Forelimb muscle (tissue), 1 donor: ENCODE data around the gene ADAM15. TPM values are rescaled to one million over a fixed set of nuclear protein-coding genes. Genes with fewer than 3 reads are reported as not detected.

Experiments
- DNase-seq: peaks from one replicate; pipeline ENCODE4 v3.0.0-alpha.2; 2013; ENCODE audit warnings: low read depth
- polyA plus RNA-seq: library from polyadenylated mRNA; unstranded; fragments of 120-200 nt; gene quantifications from one replicate; pipeline ENCODE4 v1.2.1, GENCODE V29; 2013; ENCODE audit not compliant: insufficient read length

Gene ADAM15, protein sequence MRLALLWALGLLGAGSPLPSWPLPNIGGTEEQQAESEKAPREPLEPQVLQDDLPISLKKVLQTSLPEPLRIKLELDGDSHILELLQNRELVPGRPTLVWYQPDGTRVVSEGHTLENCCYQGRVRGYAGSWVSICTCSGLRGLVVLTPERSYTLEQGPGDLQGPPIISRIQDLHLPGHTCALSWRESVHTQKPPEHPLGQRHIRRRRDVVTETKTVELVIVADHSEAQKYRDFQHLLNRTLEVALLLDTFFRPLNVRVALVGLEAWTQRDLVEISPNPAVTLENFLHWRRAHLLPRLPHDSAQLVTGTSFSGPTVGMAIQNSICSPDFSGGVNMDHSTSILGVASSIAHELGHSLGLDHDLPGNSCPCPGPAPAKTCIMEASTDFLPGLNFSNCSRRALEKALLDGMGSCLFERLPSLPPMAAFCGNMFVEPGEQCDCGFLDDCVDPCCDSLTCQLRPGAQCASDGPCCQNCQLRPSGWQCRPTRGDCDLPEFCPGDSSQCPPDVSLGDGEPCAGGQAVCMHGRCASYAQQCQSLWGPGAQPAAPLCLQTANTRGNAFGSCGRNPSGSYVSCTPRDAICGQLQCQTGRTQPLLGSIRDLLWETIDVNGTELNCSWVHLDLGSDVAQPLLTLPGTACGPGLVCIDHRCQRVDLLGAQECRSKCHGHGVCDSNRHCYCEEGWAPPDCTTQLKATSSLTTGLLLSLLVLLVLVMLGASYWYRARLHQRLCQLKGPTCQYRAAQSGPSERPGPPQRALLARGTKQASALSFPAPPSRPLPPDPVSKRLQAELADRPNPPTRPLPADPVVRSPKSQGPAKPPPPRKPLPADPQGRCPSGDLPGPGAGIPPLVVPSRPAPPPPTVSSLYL
- polyA plus RNA-seq = 57.1 TPM

DNA sequence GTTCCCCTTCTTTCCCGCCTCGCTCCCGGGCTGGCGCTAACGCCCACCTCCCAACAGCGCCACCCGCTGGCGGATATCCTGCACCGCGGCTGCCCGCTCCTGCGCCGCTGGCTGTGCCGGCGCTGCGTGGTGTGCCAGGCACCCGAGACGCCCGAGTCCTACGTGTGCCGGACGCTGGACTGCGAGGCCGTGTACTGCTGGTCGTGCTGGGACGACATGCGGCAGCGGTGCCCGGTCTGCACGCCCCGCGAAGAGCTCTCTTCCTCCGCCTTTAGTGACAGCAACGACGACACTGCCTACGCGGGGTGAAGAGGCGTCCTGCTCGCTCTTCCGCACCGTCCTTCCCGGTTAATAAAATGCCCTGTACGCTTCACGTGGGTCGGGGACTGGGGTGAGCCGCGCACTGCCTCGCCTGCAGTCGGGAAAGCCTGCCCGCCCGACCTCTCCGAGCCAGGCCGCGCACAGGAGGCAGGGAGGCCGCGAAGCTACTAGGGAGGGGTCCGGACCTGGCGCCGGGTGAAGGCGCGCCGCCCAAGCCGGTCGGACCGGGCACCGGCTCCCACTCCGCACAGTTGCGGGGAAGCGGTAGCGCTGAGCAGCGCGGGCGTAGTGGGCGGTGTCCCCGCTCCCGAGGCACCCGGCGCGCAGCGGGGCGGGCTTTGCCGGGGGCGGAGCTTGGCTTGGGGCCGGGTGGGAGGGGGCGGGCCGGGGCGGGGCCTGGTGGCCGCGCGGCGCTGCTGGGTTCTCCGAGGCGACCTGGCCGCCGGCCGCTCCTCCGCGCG lies at the start of gene ADAM15:
Gene ADAM15 (plus strand): TSS at position 757 of the 782 bp plus-strand sequence. CDS start 71 bp downstream, outside the sequence.
- DNase-seq = no peak

DNA sequence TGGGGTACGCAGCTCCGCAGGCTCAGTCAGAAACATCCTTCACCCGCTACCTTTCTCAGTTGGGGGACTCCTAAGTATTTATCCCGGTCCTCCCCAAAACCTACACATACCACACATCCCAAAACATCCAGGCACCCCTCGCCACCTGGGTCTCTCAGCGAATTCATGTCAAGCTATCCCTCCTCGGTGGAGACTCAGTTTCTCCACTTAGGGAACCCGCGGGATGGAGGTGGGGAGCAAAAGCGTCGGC lies 49.8 kb upstream of the ADAM15 start:
- no peak for DNase-seq

DNA sequence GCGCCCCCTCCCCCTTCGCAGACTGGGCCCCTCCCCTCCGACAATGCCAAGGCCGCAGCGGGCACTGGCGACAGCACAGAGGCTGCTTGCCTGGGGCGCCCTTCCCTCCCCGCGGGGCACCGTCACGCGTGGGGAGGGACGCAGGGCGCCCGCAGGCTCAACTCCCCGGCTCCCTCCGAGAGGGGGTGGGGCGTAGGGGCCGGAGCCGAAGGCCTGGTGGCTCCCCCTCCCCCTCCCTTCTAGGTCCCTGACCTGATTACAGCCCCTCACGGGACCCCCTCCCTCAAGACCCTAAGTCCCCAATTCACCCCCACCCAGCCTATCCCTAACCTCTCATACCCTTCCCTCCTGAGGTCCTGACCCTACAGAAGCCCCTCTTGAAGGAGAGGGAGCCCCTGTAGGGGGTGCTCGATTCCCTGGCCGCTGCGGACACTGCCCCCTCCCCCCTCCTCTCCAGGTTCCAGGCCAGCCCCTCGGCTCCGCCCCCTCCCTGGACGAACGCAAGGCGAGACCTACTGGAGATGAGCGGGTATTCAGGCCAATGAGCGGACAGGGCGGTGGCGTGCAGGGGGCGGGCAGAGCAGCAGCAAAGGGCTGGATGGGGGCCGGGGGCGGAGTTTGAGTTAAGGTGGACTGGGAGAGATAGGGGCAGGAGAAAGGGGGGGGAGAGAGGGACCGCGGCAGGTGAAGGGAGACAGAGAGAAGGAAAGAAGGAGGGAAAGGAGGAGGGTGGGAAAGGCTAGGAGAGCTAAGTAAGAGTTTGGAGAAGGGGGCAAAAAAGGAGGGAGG lies 49.2 kb upstream of the ADAM15 start:
- peak; percentile 96 for DNase-seq

DNA sequence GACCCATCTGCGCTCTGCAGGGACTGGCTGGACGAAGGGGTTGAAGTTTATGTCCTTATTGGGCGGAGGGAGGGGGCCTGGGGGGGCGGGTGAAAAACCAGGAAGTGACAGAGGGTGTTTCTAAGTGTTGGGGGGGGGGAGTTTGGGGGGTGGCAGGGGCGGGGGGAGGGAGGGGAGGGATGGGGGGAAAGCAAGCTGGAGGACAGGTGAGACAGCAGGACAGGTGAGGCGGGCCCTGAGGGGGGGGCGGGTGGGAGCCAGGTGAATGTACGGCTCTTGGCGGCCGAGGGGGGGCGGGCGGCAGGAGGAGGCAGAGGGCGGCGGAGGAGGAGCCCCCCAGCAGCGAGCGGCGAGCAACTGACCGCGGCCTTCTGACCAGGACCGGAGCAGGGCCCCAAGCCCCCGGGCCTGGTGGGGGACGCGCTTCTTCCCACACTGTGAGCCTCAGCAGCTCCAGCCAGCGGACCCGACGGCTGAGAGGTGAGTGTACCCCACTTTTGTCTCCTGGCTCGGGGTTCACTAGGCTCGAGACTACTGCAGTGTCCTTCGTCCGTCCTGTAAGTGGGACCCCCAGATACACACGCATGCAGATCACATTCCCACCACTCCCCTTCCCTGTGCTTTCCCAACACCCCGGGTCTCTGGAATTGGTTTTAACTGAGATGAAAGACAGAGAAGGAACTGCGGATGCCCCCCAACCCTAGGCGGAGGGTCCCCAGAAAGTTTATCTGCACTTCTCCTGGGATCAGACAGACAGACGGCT lies 48.5 kb upstream of the ADAM15 start, which contains the start of gene ZBTB7B:
Gene ZBTB7B (plus strand): TSS at position 339 of the 763 bp plus-strand sequence. CDS start 11,859 bp downstream, outside the sequence.
- DNase-seq = no peak

DNA sequence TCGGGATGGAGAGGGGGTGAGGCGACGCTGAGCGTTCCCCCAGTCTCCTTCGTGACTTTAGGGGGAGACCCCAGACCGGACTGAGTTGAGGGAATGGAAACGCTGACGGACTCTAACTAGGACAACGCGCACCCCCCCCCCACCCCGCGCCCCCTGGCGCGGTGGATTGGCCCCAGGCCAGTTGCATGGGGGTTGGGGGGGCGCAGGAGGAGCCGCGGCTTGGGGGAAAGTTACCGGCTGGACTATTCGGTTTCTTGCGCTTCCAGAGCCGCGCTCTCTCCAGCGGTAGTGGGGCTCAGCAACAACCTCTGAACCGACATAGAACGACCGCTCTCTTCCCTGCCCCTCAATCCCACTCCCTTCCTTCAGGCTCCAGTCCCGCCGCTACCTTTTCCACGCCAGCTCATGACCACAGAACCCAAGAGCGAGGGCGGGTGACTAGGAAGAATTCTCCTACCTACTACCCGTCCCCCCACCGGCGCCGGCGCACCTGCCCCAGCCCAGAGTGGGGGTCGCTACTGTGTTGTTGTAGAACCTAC lies 47.8 kb upstream of the ADAM15 start:
- DNase-seq = no peak

DNA sequence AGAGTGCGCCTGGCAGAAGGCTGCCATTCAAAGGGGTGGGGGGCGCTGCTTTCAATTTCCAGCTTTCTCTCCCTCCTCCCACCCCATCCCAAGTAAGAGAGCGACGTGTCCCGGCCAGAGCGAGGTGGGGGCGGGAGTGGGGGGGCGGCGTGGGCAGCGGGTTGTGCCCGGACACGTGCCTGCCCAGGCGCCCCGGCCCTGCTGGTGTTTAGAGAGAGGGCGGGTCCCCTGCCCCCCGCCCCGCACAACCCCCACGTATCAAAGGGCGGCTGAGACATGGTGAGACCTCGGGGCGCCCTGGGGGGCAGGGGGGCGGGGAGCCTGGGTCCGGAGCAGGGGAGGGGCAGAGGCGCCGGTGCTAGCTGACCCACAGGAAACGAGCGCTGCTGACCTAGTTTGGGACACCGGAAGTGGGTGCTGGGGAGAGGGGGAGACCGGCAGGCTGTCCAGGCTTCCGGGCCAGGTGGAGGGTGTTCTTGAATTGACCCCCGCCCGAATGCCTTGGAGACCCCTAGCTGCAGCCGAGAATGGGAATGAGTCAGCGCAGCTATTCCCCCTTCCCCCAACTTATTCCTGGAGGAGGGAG lies 47.3 kb upstream of the ADAM15 start:
- DNase-seq = no peak

DNA sequence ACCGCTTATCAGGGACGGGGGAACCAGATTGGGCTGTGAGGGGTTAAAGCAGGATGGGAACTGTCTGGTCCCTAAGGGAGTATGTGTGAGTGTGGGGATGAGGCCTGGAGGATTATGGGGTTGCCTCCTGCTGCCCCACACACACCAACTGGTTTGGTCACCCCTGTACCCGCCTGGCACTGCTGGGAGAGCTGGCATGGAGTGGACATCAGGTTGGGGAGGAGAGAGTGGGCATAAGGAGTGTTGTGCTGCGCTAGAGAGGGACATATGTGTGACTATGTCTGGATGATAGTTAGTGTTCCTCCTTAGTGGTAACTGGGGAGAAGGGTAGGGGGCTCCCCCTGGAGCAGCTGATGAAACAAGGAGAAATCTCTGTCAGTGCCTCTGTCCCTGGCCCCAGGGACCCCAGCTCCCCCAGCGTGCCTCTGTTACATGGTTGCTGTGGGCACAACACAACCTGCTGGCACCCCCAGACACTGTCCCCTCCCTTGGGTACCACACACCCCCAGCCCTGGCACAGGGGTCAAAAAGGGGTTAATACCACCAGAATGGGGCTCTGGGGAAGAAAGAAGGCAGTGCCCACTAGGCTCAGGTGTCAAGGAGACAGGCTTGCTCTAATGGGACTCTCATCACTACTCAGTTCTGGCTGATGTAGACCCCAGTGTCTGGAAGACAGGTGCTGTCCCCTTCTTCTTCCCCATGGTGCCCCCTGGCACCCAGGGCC lies 46.6 kb upstream of the ADAM15 start:
- no peak for DNase-seq

DNA sequence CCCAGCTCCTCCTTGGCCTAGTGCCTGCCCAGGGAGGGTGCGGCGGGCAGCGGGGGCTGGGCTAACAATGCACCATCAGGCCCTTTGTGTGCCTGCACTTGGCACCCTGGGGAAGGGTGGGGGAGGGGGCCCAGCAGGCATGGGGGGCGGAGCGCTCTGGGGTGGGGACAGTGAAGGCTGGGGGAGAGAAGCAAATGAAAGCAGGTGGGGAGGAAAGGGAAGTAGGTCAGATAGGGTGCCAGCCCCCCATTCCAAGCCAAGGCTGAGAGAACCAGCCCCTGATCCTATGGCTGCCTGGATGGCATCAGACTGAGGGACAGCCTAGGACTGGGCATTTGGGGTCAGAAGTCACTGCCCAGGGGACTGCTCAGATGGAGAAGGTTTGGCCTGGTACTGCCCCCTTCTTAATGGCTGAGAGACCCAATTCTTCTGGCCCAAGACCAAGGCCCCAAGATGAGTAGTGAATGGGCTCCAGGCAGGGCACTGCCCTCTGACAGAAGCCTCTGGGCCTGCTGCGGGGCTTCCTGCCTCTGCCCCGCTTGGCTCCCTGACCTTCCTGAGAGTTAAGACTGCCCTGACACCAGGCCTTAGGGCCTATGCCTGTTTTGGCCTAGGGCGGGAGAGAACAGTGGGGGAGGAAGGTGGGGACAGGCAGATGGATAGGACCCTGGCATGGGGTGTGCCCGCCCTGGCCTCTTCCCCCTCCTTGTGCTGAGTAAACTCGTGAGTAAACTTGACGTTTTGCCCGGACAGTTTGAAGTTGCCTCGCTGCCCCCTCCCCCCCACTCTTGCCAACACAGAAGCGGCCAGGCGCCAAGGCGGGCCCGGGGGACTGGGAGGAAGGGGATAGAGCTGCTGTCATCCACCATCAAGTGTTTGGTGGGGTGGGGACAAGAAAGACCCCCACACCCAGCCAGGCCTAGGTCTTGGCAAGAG lies 45.8 kb upstream of the ADAM15 start:
- no peak for DNase-seq

DNA sequence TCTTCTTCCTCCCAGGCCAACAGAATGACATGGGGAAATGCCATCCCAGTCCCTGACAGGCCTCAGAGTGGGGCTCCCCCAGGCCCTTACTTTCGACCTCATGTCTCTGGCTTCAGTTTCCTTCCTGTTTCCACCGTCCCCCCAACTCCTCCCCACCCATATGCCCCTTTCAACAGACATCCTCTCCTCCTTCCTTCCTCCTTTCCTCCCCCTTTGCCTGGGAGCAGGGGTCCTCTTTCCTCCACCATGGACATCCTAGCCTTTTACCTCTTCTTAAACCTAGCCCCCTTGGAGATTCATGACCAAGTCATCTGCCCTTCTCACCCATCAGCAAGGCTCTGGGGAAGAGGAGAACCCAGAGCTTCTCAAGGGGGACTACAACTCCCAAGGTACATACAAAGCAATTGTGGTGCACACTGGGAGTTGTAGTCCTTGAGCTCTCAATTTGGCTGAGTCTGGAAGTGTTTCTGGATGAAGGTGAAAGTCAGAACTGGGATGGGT lies 44.5 kb upstream of the ADAM15 start:
- DNase-seq = no peak

DNA sequence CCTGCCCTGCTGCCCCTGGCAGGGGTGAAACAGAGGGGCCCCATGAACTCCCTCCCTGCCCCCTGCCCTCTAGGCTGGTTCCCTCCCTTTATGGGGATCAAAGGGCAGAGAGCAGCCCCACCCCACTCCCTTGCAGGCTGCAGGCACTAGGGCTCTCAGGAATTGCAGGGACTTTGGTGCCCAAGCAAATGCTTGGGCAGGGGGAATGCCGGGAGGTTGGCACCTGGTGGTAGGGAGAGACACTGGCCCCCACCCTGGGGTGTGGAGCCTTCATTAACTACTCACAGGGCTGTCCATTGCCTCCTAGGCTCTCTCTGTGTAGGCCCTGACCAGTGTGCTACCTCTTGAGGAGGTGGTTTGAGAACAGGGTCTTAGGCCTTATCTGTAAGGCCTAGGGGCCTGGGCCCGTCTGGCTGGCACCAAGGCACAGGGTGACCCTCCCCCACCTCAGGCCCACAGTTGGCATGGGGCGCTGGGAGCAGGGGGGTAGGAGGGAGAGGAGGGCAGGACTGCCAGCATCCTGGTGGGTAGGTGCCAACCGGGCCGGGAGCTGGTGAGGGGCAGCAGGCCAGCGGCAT lies 43.8 kb upstream of the ADAM15 start:
- DNase-seq = no peak

DNA sequence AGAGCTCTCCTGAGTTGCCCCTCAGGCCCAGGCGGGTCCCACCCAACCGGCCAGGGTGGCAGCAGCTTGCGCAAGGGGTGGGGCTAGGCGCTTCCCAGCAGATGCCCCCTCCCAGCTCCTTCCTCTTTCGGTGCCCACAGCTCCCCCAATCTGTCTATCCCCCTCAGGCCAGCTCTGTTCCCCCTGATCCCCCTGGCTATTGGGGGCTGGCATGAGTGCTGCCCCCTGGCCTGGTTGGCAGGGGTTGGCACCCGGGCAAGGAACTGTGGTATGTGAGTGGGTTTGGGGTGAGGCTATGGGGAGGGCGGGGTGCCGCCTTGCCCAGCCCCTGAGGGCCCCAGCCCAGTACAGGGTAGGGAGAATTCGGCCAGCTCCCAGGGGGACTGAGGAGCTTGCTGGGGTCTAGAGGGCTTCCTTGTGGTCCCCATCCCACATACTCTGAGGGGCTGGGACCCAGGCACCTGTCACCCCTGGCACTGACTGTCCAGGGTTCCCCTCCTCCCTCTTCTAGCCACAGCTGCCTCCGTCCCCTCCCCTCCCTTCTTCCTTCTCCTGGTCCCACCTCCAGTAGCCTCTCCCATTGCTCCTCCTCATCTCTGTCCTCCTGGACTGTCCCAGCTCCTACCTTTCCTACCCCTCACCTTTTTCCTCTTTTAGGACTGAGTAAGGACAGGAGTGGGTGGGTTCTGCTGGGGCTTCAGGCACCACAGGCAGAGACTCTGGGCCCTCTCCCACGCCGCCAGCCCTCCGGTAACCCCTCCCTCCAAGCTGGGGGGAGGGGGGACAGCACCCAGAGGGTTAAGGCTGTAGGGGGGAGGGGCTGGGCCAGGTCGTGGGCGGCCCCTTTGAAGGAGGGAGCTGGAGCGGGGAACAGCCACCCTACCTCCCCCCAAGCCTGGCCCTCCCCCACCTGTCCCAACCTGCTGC lies 42.8 kb upstream of the ADAM15 start:
- no peak for DNase-seq

DNA sequence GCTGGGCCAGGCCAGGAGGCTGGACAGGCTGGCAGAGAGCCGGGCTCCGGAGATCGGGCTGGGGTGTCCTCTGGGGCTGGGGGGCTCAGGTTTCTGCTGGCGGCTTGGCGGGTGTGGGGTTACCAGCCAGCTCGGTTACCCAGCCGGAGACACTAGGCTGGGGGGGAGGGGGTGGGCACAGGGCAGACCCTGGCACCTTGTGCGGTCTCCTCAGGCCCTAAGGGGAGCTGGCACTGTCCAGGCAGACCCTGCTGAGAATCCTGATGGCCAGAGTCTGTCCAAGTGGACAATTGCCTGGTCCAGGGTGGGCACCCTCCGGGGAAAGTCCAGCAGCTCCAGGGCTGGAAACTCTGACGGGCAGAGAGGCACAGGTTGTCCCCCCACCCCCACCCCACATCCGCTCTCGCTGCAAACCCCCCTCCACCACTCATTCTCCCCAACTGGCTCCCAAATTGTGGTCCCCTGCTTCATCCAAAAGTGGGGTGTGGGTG lies 41.9 kb upstream of the ADAM15 start:
- no peak for DNase-seq

DNA sequence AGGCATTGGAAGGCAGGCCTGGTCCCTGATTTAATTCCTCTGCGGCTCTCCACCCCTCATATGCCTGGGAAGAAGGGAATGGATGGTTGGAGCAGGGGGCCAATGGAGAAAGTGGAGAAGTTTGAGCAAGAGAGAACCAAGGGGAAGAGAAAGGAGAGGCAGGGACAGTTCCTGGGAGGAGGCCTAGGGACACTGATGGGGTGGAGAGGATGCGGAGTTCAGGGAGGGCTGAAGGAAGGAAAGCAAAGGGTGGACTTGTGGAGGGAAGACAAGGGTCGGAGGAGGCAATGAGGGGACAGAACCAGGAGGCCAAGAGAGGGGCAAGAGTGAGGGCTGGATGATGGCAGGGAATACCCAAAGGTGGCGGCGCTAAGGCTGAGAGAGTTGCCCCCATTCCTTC lies 41.4 kb upstream of the ADAM15 start:
- no peak for DNase-seq

DNA sequence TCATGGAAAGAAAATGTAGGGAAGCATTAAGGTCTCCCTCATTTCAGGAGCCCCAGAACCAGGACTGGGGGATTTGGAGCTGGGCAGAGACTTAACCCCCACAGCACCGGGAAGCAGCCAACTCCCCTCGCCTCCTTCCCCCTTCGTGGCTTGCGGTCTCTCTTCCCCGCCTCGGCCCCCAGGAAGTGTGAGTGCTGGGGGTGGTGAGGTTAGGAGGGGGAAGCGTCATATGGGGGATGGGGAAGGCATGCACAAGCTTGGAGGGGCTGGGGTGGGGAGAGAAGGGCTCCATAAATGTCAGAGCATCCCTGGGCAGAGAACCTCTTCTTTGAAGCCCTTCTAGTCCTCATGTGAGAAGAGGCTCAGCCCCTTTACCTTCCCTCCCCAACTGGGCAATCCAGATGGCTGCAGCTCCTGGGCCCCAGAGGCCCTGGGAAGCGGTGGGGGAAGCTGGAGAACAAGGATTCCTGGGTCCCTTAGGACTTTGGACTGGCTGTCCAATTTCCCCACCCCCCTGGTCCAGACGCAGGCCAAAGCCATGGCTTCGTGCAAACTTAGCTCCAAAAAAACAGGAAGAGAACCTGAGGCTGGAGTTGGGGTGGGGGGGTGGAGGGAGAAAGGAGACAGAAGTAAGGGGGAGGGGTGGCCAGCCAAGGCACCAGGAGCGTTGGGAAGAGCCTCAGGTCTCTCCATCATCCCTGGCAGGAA lies 40.8 kb upstream of the ADAM15 start:
- no peak for DNase-seq

DNA sequence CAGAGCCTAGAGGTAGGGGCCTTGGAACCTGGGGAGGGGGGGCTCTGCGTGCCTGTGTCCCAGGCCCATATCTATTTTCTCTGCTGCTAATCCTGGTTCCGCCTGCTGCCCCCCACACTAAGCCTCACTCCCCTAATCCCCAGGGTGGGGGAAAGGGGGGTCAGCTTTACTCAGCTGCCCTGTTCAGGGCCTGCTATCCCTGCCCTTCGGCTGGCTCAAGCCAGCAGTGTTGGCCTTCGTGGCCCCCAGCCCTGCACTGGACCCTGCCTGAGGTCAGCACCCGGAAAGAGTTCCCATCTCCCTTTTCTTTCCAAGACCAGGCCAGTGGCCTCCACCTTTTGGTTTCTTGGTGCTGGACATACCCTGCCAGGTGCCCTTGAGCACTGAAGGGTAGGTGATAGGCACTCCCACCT lies 40.1 kb upstream of the ADAM15 start:
- no peak for DNase-seq
